Effector CD4-positive, alpha-beta T cell (primary cell): Measurements from ENCODE around the gene EXOSC9.

Experiments used
- DNase-seq: peaks from one replicate; pipeline ENCODE4 v3.0.0-alpha.2; 2020

The EXOSC9 gene

GRCh38 chr4:121789455-121789854 lies 11.7 kb upstream of the EXOSC9 start:
- no peak for DNase-seq

DNA sequence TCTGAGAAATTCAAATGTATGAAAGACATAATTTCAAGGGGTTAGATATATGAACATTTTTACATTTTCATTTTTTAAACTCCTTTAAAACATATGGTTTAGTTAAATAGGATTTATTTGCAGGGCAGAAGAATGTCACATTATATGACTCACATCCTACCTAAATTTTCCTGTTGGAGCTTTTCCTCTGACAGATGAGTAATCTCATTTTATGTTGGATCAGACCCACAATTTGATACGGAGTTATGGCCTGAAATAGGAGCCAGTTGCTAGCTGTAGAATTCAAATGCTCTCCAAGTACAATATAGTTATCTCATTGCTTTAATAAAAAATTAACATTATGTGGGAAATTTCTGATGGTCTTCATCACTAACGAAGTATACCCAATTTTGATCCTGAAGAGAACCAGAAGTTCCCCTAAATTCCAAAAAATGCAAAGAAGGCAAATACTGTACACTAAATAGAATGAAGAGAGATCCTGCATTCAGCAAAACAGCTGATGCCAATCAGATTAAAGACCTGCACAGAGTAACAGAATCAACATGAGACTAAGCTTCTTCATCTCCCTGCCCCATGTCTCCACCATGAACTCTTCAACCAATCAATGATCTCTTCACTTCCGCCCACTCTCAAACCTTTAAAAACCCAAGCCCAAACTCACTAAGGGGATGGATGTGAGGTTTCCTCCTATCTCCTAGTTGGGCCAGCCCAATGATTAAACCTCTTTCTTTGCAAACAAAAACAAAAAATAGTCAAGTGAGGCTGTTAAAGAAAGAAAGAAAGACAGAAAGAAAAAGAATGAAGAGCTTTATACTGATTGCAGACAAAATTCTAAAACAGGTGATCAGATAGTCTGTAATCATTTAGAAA lies 10.9 kb upstream of the EXOSC9 start:
- no peak for DNase-seq

- no peak for DNase-seq
Measured at GRCh38 chr4:121790976-121791375, 10.1 kb upstream of the EXOSC9 start.

GRCh38 chr4:121791481-121791880 lies 9.6 kb upstream of the EXOSC9 start:
- DNase-seq, result no peak

DNA sequence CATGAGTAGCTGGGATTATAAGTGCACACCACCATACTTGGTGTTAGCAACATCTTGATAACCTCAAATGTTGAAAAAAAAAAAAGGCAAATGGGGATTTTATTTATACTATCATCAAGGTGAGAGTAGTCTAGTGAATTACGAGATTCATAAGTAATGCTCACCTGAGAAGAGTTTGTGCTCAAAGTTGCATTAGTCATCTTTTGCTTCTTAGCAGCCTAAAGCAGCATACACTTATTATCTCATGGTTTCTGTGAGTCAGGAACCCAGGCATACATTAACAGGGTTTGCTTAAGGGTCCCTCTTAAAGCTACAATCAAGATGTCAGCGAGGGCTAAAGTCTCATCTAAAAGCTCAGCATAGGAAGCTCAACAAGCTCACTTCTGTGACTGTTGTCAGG lies 8.2 kb upstream of the EXOSC9 start:
- DNase-seq, result no peak

GRCh38 chr4:121794505-121795188 lies 6.5 kb upstream of the EXOSC9 start:
- DNase-seq, result no peak

GRCh38 chr4:121796283-121796682 lies 4.8 kb upstream of the EXOSC9 start:
- DNase-seq, result no peak

GRCh38 chr4:121799208-121799823 lies 1.8 kb upstream of the EXOSC9 start:
- no peak for DNase-seq

DNA sequence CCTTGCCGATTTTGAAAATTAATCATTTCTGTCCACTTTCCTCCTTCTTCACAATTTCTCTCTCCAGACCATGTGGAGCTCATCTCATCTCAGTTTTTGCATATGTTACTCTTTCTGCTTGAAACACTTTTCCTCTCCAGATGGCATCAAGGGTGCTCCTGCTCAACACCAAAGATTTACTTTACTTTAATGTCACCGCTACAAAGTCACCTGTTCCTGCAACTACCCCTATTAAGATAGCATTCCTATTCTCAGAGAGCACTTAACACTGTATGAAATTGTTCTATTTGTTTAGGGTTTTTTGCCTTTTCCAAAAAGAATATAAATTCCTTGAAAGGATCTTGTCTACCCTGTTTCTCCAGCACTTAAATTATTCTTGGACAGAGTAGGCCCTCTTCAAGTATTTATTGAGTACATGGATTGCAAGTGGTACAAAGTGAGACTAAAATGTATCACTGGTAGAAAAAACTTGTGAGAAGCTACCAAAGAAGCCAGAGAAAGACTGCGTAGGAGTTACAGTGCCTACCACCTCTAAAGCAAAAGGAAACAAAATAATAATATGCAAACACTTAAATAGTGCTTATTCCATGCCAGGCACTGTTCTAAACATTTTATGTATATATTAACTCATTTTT lies 1.1 kb upstream of the EXOSC9 start:
- DNase-seq, result no peak

GRCh38 chr4:121800638-121800960 lies 524 bp upstream of the EXOSC9 start:
- no peak for DNase-seq

GRCh38 chr4:121801715-121802075 lies 572 bp downstream of the EXOSC9 start:
- DNase-seq, result no peak

DNA sequence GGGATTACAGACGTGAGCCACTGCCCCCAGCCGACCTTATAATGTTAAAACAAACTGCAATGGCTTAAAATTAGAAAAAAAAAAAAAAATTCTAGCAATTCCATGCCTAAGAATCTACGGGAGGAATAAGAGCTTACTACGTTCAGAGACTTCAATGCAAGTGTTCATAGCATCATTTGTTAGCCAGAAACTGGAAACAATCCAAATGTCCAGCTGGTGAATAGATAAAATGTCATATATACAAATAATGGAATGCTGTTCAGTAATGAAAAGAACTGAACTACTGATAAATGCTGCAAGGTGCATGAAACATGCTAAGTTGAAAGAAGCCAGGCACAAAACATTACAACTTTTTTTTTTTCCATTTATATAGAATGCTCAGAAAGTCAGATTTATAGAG lies 5.3 kb downstream of the EXOSC9 start:
- DNase-seq, result no peak

DNA sequence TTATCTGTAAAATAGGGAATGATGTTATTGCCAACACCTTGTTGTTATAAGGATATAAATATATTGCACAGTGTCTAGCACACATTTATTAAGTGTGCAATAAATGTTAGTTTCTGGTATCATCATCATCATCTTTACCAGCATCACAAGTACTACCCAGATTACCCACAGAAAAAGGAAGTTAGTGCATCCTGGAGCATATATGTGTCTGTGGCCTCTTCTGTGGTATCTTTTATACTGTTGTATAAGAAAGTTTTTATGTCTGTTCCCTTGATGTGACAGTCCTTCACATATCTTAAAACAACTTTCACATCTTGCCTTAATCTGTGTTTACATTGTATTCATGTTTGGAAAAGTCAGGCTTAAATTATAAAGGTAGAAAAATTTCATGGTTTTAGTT lies 10.0 kb downstream of the EXOSC9 start:
- no peak for DNase-seq

GRCh38 chr4:121814756-121815155 lies 13.6 kb downstream of the EXOSC9 start:
- DNase-seq, result no peak

GRCh38 chr4:121817006-121817405 lies 15.9 kb downstream of the EXOSC9 start:
- DNase-seq, result no peak

DNA sequence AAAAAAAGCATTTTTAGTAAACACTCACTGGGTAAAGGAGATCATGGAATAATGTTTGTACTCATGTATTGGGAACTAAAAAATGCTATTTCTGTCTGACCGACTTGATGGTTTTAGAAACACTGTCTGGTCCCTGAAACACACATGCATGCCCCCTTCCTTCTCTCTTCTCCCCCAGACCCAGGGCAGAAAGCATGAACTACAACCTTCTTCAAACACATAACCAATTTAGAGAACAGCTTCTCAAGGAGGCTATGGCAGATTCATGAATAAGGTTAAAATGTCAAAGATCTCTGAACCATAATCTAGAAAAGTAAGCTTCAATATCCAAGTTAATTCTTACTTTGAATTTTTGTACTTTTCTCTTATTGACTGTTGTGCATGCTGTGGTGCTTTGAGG lies 16.6 kb downstream of the EXOSC9 start:
- no peak for DNase-seq

DNA sequence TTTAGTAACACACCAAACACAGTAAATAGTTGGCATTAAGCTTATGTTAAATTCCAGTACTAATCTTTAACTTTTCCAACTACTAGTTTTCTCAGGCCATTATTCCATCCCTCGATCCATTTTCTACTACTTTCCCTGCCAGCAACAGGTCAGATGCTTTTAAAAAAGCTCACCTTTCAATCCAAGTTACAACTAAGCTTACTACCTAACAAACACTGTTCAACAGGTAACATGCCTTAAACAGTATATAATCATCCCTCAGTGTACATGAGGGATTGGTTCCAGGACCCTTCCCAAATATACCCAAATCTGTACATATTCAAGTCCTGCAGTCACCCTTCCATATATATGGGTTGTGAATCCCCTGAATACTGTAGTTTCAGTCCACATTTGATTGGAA lies 17.1 kb downstream of the EXOSC9 start:
- no peak for DNase-seq

DNA sequence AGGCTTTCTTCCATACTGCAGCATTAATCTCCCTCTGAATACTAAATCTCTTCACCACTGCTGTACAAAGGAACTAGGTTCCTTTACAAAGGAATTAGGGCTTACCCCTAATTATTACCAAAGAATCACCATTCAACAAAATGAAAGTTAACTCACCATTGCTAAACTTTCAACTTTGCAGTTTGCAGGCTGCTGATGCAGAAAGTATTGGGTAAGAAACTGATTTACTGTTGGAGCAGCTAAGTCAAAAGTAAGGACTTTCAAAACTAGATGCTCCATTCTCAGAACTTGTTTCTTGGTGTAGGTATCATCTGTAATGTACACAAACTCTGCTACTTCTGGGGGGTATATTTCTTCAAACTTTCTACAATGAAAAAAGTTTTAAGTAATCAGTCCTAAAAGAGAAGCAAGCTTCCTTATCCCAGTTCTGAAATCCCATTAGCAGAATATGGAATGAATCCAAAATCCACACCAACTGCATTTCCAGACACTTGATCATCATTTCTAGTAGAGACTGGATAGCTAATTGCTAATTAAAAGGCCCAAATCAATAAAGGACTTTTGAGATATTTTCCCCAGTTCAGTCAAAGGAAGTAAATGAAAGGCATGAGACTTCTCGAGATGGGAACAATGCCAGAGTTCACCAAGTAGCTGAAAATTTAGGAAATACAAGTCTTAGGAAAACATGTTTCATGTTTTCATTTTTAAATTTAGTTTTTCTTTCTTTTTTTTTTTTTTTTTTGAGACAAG lies 18.3 kb downstream of the EXOSC9 start:
- no peak for DNase-seq

DNA sequence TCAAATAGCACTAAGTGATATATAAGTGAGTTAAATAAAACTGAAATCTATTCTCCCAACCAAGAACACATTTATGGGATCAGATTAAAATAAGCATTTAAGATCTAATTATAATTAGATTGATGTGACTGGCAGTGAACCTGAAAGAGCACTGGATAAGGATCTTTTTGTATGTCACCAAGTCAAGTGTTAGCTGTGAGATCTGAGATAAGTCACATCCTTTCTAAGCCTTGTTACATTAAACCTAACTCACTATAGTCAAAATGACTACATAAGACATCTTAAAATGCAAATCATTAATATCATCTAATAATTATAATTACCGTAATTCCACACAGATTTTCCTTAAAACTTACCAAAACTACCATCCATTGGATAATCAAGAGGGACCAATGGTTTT lies 20.9 kb downstream of the EXOSC9 start:
- no peak for DNase-seq

- peak; percentile 9 for DNase-seq
Measured at GRCh38 chr4:121822796-121823504, 21.8 kb downstream of the EXOSC9 start.

GRCh38 chr4:121823505-121824170 lies 22.5 kb downstream of the EXOSC9 start, which contains the start of gene CCNA2:
Gene CCNA2, minus strand, starts transcription at chr4:121823883. Its CDS starts 255 bp downstream, at chr4:121823628.
- peak; percentile 94 for DNase-seq

GRCh38 chr4:121824171-121824527 lies 23.0 kb downstream of the EXOSC9 start:
- no peak for DNase-seq
